Renal cortical epithelial cell (primary cell): ENCODE measurements around the gene C1S. TPM values are rescaled to one million over a fixed set of nuclear protein-coding genes. Genes with fewer than 3 reads are reported as not detected.
"Not testable (repeated sequence)": the region's sequence is repeated elsewhere in the genome, so short reads cannot be mapped to it uniquely, and the experiment has no call there.

Experiments used
- DNase-seq: peaks from one replicate; pipeline ENCODE4 v3.0.0-alpha.2; 2011; ENCODE audit warnings: low read depth
- total RNA-seq: library from RNA; depleted of rRNA; stranded (reverse); fragments of >200 nt; gene quantifications from 2 replicates; pipeline ENCODE4 v1.2.3, GENCODE V29; 2014

C1S gene
- total RNA-seq = 5.2 and 72.6 TPM in 2 replicates

GRCh38 chr12:7060353-7060954, at the start of gene C1S:
Gene C1S, plus strand, starts transcription at chr12:7060718. Its CDS starts 1,195 bp downstream, at chr12:7061913.
- peak; percentile 95 for DNase-seq

GRCh38 chr12:7011398-7011797, 49.1 kb upstream of the C1S start:
- DNase-seq = not testable (repeated sequence)

GRCh38 chr12:7012024-7012607, 48.4 kb upstream of the C1S start:
- DNase-seq = no peak

- no peak for DNase-seq
Observed at GRCh38 chr12:7013101-7013500, 47.4 kb upstream of the C1S start.

GRCh38 chr12:7015555-7016370, 44.8 kb upstream of the C1S start:
- DNase-seq = no peak

- no peak for DNase-seq
Observed at GRCh38 chr12:7016958-7017571, 43.5 kb upstream of the C1S start.

GRCh38 chr12:7017870-7018349, 42.6 kb upstream of the C1S start:
- no peak for DNase-seq

- peak; percentile 86 for DNase-seq
Observed at GRCh38 chr12:7018350-7019042, 42.0 kb upstream of the C1S start, which contains the start of gene LPCAT3. Gene LPCAT3, minus strand, starts transcription at chr12:7018476. Its CDS starts 52 bp downstream, at chr12:7018424.

- DNase-seq = no peak
Observed at GRCh38 chr12:7019043-7019569, 41.4 kb upstream of the C1S start.

GRCh38 chr12:7021956-7022355, 38.6 kb upstream of the C1S start:
- no peak for DNase-seq

- no peak for DNase-seq
Observed at GRCh38 chr12:7023114-7023513, 37.4 kb upstream of the C1S start.

- no peak for DNase-seq
Observed at GRCh38 chr12:7026854-7027253, 33.7 kb upstream of the C1S start.

GRCh38 chr12:7031306-7031705, 29.2 kb upstream of the C1S start:
- no peak for DNase-seq

- no peak for DNase-seq
Observed at GRCh38 chr12:7032990-7033389, 27.5 kb upstream of the C1S start.

- no peak for DNase-seq
Observed at GRCh38 chr12:7034464-7034863, 26.1 kb upstream of the C1S start.

GRCh38 chr12:7035463-7035862, 25.1 kb upstream of the C1S start:
- no peak for DNase-seq

GRCh38 chr12:7037411-7037810, 23.1 kb upstream of the C1S start:
- not testable (repeated sequence) for DNase-seq

- no peak for DNase-seq
Observed at GRCh38 chr12:7038591-7038990, 21.9 kb upstream of the C1S start.

- no peak for DNase-seq
Observed at GRCh38 chr12:7039403-7039802, 21.1 kb upstream of the C1S start.

- DNase-seq = peak; percentile 61
Observed at GRCh38 chr12:7042842-7043241, 17.7 kb upstream of the C1S start.

GRCh38 chr12:7045913-7046312, 14.6 kb upstream of the C1S start:
- no peak for DNase-seq
